ENCODE results near the gene XPR1. TPM values are rescaled to one million over a fixed set of nuclear protein-coding genes. Genes with fewer than 3 reads are reported as not detected.

XPR1 gene
- polyA plus RNA-seq, 1 donor (not counting 4 experiments of a cell fraction or from before 2014, with no cell fraction given) = 40.0 TPM

DNA sequence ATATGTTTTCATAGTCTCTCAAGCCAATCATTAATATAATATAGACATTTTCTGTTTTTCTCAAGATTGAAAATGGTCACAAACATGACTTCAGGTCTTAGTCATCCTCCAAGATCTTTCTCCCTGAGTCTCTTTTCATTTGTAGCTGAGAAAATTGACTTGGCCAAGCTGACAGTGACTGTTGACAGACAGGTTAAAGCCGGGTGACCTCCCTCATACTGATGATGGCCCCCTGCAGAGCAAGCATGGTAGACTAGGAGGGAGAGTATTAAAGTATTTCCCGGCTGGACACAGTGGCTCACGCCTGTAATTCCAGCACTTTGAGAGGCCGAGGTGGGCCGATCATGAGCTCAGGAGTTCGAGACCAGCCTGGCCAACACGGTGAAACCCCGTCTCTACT, 274.1 kb downstream of the XPR1 start:
- FAIRE-seq (no peak), DNase-seq (ENCODE audit: low read depth, low spot score) (no peak)
- no peaks in the 10 kb centered on the region for H3K9me1 ChIP-seq (ENCODE audit: control insufficient read depth, extremely low read depth, insufficient read depth, low read length)
- H3K4me1 ChIP-seq (ENCODE audit: control insufficient read depth, extremely low read depth, insufficient read depth, low read length) = no peaks in the 10 kb centered on the region
- no peaks in the 10 kb centered on the region for H3K36me3 ChIP-seq (ENCODE audit: control insufficient read depth in 2 of 2, extremely low read depth in 1 of 2, insufficient read depth in 2 of 2, low read length in 2 of 2)
- no peaks in the 10 kb centered on the region for H3K9me3 ChIP-seq (ENCODE audit: control insufficient read depth, low read depth, low read length)
- no peaks in the 10 kb centered on the region for H4K20me1 ChIP-seq (ENCODE audit: control insufficient read depth, extremely low read depth, insufficient read depth, low read length)
- H3K79me2 ChIP-seq (ENCODE audit: control insufficient read depth, insufficient read depth, low read length) = no peaks in the 10 kb centered on the region
- no peak overlapping the region for H3K4me2 ChIP-seq (ENCODE audit: control insufficient read depth, extremely low read depth, insufficient read depth, low read depth, low read length)
- no peak overlapping the region for H2AFZ ChIP-seq (ENCODE audit: control insufficient read depth, low read length)
- H3K27me3 ChIP-seq (ENCODE audit: control insufficient read depth, extremely low read depth, insufficient read depth, low read length) = no peaks in the 10 kb centered on the region
- no peak overlapping the region for H3K9ac ChIP-seq (ENCODE audit: control insufficient read depth, extremely low read depth, insufficient read depth, low read length)
- H3K4me3 ChIP-seq (ENCODE audit: control insufficient read depth in 2 of 3, extremely low read depth in 1 of 3, insufficient read depth in 2 of 3, low read depth in 1 of 3, low read length in 3 of 3) = no peak overlapping the region
- TF ChIP-seq EZH2 (IDR thresholded peaks at IDR 0.05; ENCODE audit: low read length) = no peak
- TF ChIP-seq, protein P1, sequence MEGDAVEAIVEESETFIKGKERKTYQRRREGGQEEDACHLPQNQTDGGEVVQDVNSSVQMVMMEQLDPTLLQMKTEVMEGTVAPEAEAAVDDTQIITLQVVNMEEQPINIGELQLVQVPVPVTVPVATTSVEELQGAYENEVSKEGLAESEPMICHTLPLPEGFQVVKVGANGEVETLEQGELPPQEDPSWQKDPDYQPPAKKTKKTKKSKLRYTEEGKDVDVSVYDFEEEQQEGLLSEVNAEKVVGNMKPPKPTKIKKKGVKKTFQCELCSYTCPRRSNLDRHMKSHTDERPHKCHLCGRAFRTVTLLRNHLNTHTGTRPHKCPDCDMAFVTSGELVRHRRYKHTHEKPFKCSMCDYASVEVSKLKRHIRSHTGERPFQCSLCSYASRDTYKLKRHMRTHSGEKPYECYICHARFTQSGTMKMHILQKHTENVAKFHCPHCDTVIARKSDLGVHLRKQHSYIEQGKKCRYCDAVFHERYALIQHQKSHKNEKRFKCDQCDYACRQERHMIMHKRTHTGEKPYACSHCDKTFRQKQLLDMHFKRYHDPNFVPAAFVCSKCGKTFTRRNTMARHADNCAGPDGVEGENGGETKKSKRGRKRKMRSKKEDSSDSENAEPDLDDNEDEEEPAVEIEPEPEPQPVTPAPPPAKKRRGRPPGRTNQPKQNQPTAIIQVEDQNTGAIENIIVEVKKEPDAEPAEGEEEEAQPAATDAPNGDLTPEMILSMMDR (optimal IDR thresholded peaks at IDR 0.05 in 1 of 3, IDR thresholded peaks at IDR 0.05 in 1 of 3, conservative IDR thresholded peaks at IDR 0.05 in 1 of 3; ENCODE audit: extremely low read depth in 1 of 3, insufficient read depth in 2 of 3, low read length in 3 of 3) = no peak
- no peak overlapping the region for H3K27ac ChIP-seq (ENCODE audit: control insufficient read depth, insufficient read depth, low read length)
- dilution Hi-C loops (cut with MboI; ENCODE audit: extremely low pct_ligation_motif_present, low sequenced_read_pairs) = no loop called here

DNA sequence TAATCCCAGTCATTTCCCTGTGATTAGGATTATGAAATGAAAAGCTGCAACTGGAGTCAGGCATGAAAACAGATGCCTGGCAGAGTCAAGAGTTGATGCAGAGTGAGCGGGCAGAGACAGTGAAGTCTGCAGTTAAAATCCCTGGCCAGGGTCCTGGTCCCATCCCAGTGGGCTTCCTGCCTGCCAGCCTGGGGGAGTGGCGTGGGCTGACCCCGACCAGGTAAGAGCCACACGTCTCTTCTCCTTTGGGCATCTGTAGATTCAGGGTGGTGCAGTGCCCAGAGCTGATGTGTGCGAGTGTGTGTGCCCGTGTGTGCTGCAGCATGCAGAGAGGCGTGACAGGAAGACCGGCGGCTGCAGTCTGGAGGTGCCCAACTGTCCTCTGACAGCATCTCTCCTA, 274.7 kb downstream of the XPR1 start:
- no peaks in the 10 kb centered on the region for H3K9me3 ChIP-seq (ENCODE audit: control insufficient read depth, low read depth, low read length)
- no peak overlapping the region for H3K4me3 ChIP-seq (ENCODE audit: control insufficient read depth in 2 of 3, extremely low read depth in 1 of 3, insufficient read depth in 2 of 3, low read depth in 1 of 3, low read length in 3 of 3)
- H3K9me1 ChIP-seq (ENCODE audit: control insufficient read depth, extremely low read depth, insufficient read depth, low read length) = no peaks in the 10 kb centered on the region

More for the DNA sequence above, 274.7 kb downstream of the XPR1 start:
- H3K9ac ChIP-seq (ENCODE audit: control insufficient read depth, extremely low read depth, insufficient read depth, low read length) = no peak overlapping the region
- no peaks in the 10 kb centered on the region for H3K36me3 ChIP-seq (ENCODE audit: control insufficient read depth in 2 of 2, extremely low read depth in 1 of 2, insufficient read depth in 2 of 2, low read length in 2 of 2)
- no peak overlapping the region for H3K4me2 ChIP-seq (ENCODE audit: control insufficient read depth, extremely low read depth, insufficient read depth, low read depth, low read length)
- H3K27ac ChIP-seq (ENCODE audit: control insufficient read depth, insufficient read depth, low read length) = no peak overlapping the region
- H4K20me1 ChIP-seq (ENCODE audit: control insufficient read depth, extremely low read depth, insufficient read depth, low read length) = no peaks in the 10 kb centered on the region
- DNase-seq (ENCODE audit: low read depth, low spot score) (no peak), FAIRE-seq (no peak)
- H3K4me1 ChIP-seq (ENCODE audit: control insufficient read depth, extremely low read depth, insufficient read depth, low read length) = no peaks in the 10 kb centered on the region
- no peaks in the 10 kb centered on the region for H3K79me2 ChIP-seq (ENCODE audit: control insufficient read depth, insufficient read depth, low read length)
- no peaks in the 10 kb centered on the region for H3K27me3 ChIP-seq (ENCODE audit: control insufficient read depth, extremely low read depth, insufficient read depth, low read length)
- no peak overlapping the region for H2AFZ ChIP-seq (ENCODE audit: control insufficient read depth, low read length)
- TF ChIP-seq EZH2 (IDR thresholded peaks at IDR 0.05; ENCODE audit: low read length) = no peak
- TF ChIP-seq, protein P1 (optimal IDR thresholded peaks at IDR 0.05 in 1 of 3, IDR thresholded peaks at IDR 0.05 in 1 of 3, conservative IDR thresholded peaks at IDR 0.05 in 1 of 3; ENCODE audit: extremely low read depth in 1 of 3, insufficient read depth in 2 of 3, low read length in 3 of 3) = no peak
- dilution Hi-C loops (cut with MboI; ENCODE audit: extremely low pct_ligation_motif_present, low sequenced_read_pairs) = no loop called here

All from keratinocyte (primary cell).